H1 (cell line): ENCODE data around the gene B4GALT5. TPM values are rescaled to one million over a fixed set of nuclear protein-coding genes. Genes with fewer than 3 reads are reported as not detected.

Experiments used
- ATF2 ChIP-seq: IDR thresholded peaks from 2 replicates; pipeline ENCODE4 v1.6.1; 2012; ENCODE audit warnings: low read length, inconsistent platforms
- CBX5 ChIP-seq: fragments of 300-800, 300-1000 bp; sonication (generic); IDR thresholded peaks from 2 replicates; pipeline ENCODE4 v1.7.1; 2016; ENCODE audit warnings: antibody characterized with exemption, low read length, low read depth
- FOSL1 ChIP-seq: IDR thresholded peaks from 2 replicates; pipeline ENCODE4 v1.6.1; 2011; ENCODE audit warnings: mild to moderate bottlenecking, low read depth, low read length, moderate library complexity; ENCODE audit not compliant: insufficient read depth
- NRF1 ChIP-seq: IDR thresholded peaks from 2 replicates; pipeline ENCODE4 v1.6.1; 2011; ENCODE audit warnings: mild to moderate bottlenecking, low read depth, low read length, improper control_type of control experiment
- POLR2AphosphoS5 ChIP-seq: IDR thresholded peaks from 2 replicates; pipeline ENCODE4 v1.6.1; 2011; ENCODE audit warnings: low read depth, low read length
- SAP30 ChIP-seq: fragments of 300-600 bp; sonication (generic); IDR thresholded peaks from 2 replicates; pipeline ENCODE4 v1.7.1; 2012; ENCODE audit warnings: low read length, moderate library complexity, mild to moderate bottlenecking, inconsistent platforms; ENCODE audit not compliant: insufficient read depth, insufficient replicate concordance
- SP2 ChIP-seq: IDR thresholded peaks from 2 replicates; pipeline ENCODE4 v1.6.1; 2012; ENCODE audit warnings: mild to moderate bottlenecking, low read length, inconsistent platforms
- polyA plus RNA-seq, 7 experiments: library from polyadenylated mRNA; depleted of rRNA in 3 of 7; stranded (reverse) in 5 of 7; unstranded in 2 of 7; fragments of >200 nt in 5 of 7; fragments of 200-250 nt in 2 of 7; gene quantifications; 1 replicate in 5 of 7; 2 replicates in 1 of 7; 4 replicates in 1 of 7; pipeline versions ENCODE4 v1.2.1 to v1.2.3, GENCODE V29; 2011 to 2013; ENCODE audit warnings: missing spikeins in 2 of 7, mixed read lengths in 2 of 7
- total RNA-seq: library from RNA; stranded (reverse); fragmentation: NEBNext Ultra II Directional; extraction: Animal tissue kit (Norgen Biotek cat#: 25700); gene quantifications from 2 replicates; pipeline ENCODE4 v1.2.1, GENCODE V29; 2021

B4GALT5 gene
- total and polyA plus RNA-seq, 2 of the 8 experiments (the other 6 are each of a cell fraction or from before 2014, with no cell fraction given): 46.5 to 75.4 TPM

DNA sequence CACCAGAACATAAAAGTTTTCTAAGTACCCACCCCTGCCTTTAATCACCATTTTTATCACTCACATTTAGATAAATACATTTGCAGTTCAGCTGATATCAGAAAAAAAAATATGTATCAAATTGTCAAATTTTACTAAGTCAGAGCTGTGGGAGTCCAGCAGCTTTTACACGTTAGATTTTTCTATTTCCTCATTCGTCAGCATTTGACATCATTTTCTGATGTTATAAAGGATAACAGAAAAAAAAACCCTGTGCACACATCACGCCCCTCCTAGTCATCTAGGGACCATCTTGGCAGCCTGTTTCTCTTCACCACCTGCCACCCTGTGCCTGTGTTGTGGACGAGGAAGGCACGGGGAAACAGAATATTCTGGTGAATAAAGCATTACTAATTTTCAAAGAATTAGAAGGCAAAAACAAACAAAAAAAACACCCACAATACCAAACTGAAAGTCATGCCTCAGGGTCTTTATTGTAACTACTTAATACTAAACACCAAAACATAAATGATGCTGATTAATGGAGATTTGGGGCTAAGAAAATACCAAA lies 12.4 kb downstream of the B4GALT5 start (continued):
- no peak for TF ChIP-seq FOSL1
- TF ChIP-seq NRF1: no peak
- TF ChIP-seq ATF2: no peak
- no peak for TF ChIP-seq POLR2AphosphoS5
- no peak for TF ChIP-seq SP2
- no peak for TF ChIP-seq CBX5
- TF ChIP-seq SAP30: no peak
